ENCODE measurements around the gene BPIFB3. TPM values are rescaled to one million over a fixed set of nuclear protein-coding genes. Genes with fewer than 3 reads are reported as not detected.

BPIFB3 gene
- total RNA-seq, 3 donors from 2014 or later (not counting 1 experiment from before 2014, with no cell fraction given), result not detected

DNA sequence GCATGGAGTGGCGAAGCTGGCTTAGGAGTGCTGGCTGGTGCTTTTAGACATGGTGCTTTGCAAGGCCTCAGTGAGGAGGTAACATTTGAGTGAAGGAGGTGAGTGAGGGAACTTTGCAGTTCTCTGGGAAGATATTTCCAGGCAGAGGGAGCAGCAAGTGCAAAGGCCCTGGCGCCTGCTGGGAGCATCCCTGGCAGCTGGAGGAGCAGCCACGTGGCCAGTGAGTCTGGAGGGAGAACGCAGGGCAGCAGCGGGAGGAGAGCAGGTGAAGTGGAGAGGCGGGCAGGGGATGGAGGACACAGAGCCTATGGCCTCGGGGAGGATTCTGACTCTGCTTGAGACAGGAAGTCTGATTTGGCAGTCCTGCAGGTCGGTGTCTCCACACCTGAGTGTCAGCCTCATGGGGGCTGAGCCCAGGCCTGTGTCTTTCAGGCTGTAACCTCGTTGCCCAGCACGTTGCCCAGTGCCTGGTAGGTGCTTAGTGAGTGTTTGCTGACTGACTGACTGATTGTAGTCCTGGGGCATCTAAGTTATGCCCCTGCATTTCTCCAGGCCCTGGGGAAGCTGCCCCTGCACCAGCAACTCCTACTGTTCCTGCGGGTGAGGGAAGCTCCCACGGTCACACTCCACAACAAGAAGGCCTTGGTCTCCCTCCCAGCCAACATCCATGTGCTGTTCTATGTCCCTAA, 14.7 kb downstream of the BPIFB3 start:
- H3K4me3 Mint-ChIP-seq, result no peak overlapping the region
- Histone ChIP-seq H3K4me3 (ENCODE audit: low read length) (no peak overlapping the region), H3K4me1 (ENCODE audit: control insufficient read depth, insufficient read depth, low read length) (no peaks in the 10 kb centered on the region), H3K27ac (ENCODE audit: low read length) (no peak overlapping the region), H3K36me3 (ENCODE audit: control insufficient read depth, insufficient read depth, low read length) (no peaks in the 10 kb centered on the region), H3K9me3 (ENCODE audit: control insufficient read depth, insufficient read depth, low read length) (no peaks in the 10 kb centered on the region), H3K27me3 (ENCODE audit: control insufficient read depth, insufficient read depth, low read length) (no peaks in the 10 kb centered on the region)
- no peak for TF ChIP-seq CTCF (IDR thresholded peaks at IDR 0.05)
- H3K4me1 Mint-ChIP-seq, result peaks cover 0 to 4% of the 10 kb centered on the region in 2 donors
- no peak overlapping the region for H3K27ac Mint-ChIP-seq
- 84% methylated on average over 12 of the region's 12 CpGs for WGBS (ENCODE audit: insufficient coverage)
- intact Hi-C loops (cut with micrococcal nuclease), result no loop called here
- no peaks in the 10 kb centered on the region for H3K27me3 Mint-ChIP-seq (ENCODE audit: low read depth in 2 of 2)
- ATAC-seq (no peak), DNase-seq (no peak)
- H3K36me3 Mint-ChIP-seq, result no peaks in the 10 kb centered on the region
- no peaks in the 10 kb centered on the region for H3K9me3 Mint-ChIP-seq

- H3K27ac ChIP-seq (ENCODE audit: low read length), result no peak overlapping the region
- no peaks in the 10 kb centered on the region for H3K36me3 ChIP-seq (ENCODE audit: control insufficient read depth, insufficient read depth, low read length)
- Mint-ChIP-seq H3K9me3 (no peaks in the 10 kb centered on the region), H3K4me3 (no peak overlapping the region), H3K27me3 (ENCODE audit: low read depth in 2 of 2) (no peaks in the 10 kb centered on the region), H3K27ac (no peak overlapping the region), H3K36me3 (no peaks in the 10 kb centered on the region), H3K4me1 (peaks cover 0 to 4% of the 10 kb centered on the region in 2 donors)
- intact Hi-C loops (cut with micrococcal nuclease), result no loop called here
- H3K4me1 ChIP-seq (ENCODE audit: control insufficient read depth, insufficient read depth, low read length), result no peaks in the 10 kb centered on the region
- H3K4me3 ChIP-seq (ENCODE audit: low read length), result no peak overlapping the region
- 93% methylated on average over 9 of the region's 9 CpGs for WGBS (ENCODE audit: insufficient coverage)
- DNase-seq, result no peak
- no peaks in the 10 kb centered on the region for H3K9me3 ChIP-seq (ENCODE audit: control insufficient read depth, insufficient read depth, low read length)
- no peak for TF ChIP-seq CTCF (IDR thresholded peaks at IDR 0.05)
- H3K27me3 ChIP-seq (ENCODE audit: control insufficient read depth, insufficient read depth, low read length), result no peaks in the 10 kb centered on the region
- ATAC-seq, result no peak
These were observed 16.0 kb downstream of the BPIFB3 start for GRCh38 chr20:33069673-33070072.

DNA sequence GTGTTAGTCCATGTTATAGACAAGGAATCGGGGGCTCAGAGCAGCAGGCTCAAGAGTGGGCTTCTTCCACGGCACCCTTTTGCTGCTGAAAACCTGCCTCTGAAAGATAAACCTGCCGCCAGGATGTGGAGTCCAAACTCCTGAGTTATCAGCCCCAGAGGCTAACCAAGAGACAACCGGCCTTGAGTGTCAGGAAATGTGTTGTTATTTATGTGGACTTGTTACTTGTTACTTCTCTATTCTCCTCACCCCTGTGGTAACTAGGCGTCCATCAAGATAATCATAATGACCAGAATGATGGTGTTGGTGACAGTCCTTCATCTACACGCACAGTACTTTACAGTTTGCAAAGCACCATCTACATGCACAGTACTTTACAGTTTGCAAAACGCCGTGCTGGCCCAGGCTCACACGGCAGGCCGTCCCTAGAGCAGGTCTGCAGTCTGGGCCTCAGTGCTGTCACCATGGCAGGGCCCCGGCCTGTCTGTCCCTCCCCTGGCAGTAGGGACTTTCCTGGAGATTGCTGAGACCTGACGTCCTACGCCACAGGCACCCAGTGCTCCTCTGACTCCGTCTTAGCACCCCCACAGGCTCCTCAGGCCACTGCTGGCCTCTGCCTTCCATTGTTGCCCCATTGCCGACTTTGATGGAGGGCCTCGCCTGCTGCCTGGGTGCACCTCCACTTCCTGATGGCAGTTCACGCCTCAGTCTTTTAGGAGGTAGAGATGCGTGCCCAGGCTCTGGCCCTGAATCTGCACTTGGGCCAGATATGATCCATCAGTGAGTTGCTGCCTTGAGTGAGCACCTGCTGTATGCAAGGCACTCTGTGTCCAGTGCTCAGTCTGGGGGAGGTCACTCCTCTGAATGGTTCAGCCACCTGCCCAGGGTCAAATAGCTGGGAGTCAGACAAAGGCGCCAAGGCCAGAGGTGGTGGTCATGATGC, 16.7 kb downstream of the BPIFB3 start:
- ATAC-seq, result no peak
- Mint-ChIP-seq H3K27me3 (ENCODE audit: low read depth in 2 of 2) (no peaks in the 10 kb centered on the region), H3K4me1 (peaks cover 0 to 4% of the 10 kb centered on the region in 2 donors), H3K9me3 (no peaks in the 10 kb centered on the region), H3K4me3 (no peak overlapping the region), H3K27ac (no peak overlapping the region), H3K36me3 (no peaks in the 10 kb centered on the region)
- Histone ChIP-seq H3K9me3 (ENCODE audit: control insufficient read depth, insufficient read depth, low read length) (no peaks in the 10 kb centered on the region), H3K27ac (ENCODE audit: low read length) (no peak overlapping the region), H3K27me3 (ENCODE audit: control insufficient read depth, insufficient read depth, low read length) (no peaks in the 10 kb centered on the region), H3K4me1 (ENCODE audit: control insufficient read depth, insufficient read depth, low read length) (no peaks in the 10 kb centered on the region), H3K4me3 (ENCODE audit: low read length) (no peak overlapping the region), H3K36me3 (ENCODE audit: control insufficient read depth, insufficient read depth, low read length) (no peaks in the 10 kb centered on the region)
- no peak for TF ChIP-seq CTCF (IDR thresholded peaks at IDR 0.05)
- 74% methylated on average over 18 of the region's 19 CpGs for WGBS (ENCODE audit: insufficient coverage)
- intact Hi-C loops (cut with micrococcal nuclease), result no loop called here
- DNase-seq, result no peak

Measured in natural killer cell (primary cell).